GM12891 (cell line): ENCODE measurements around the gene DMD.

ENCODE experiments used
- POLR2A ChIP-seq: IDR thresholded peaks from 2 replicates; pipeline ENCODE4 v1.6.1; 2011; ENCODE audit warnings: low read depth, low read length, control low read depth
- POLR2AphosphoS5 ChIP-seq: IDR thresholded peaks from 2 replicates; pipeline ENCODE4 v1.6.1; 2011; ENCODE audit warnings: low read depth, low read length, control low read depth
- TAF1 ChIP-seq: IDR thresholded peaks from 2 replicates; pipeline ENCODE4 v1.6.1; 2011; ENCODE audit warnings: low read depth, low read length, control low read depth

- TF ChIP-seq POLR2A, result no peak
- no peak for TF ChIP-seq TAF1
- no peak for TF ChIP-seq POLR2AphosphoS5
Measured at GRCh38 chrX:33198561-33199279, 12.6 kb downstream of the DMD start.
